Breast epithelium (tissue), 4 donors: ENCODE results near the gene SOX18. TPM values are rescaled to one million over a fixed set of nuclear protein-coding genes. Genes with fewer than 3 reads are reported as not detected.

Experiments
- DNase-seq, 2 donors: peaks; one replicate each; pipeline ENCODE4 v3.0.0-alpha.2; 2019; ENCODE audit warnings: low spot score in 2 of 2
- H3K27ac ChIP-seq, 2 donors: fragments of 200-600 bp; sonication (generic) in 1 of 2; one replicate each; pipeline ENCODE4 v1.5.1; 2016 to 2019; ENCODE audit warnings: mild to moderate bottlenecking in 1 of 2
- H3K27me3 ChIP-seq, 2 donors: fragments of 200-600 bp; sonication (generic) in 1 of 2; one replicate each; pipeline versions ENCODE4 v1.5.1 to v1.6.0; 2017 to 2019; ENCODE audit warnings: control low read depth in 1 of 2, mild to moderate bottlenecking in 1 of 2
- H3K36me3 ChIP-seq: fragments of 200-600 bp; one replicate; pipeline ENCODE4 v1.5.1; 2019
- H3K4me1 ChIP-seq, 2 donors: fragments of 200-600 bp; sonication (generic); one replicate each; pipeline ENCODE4 v1.5.1; 2016 to 2019; ENCODE audit warnings: control low read depth in 1 of 2
- H3K4me3 ChIP-seq, 3 donors: fragments of 200-600 bp; sonication (generic); 1 replicate in 2 of 3; 2 replicates in 1 of 3; pipeline ENCODE4 v1.5.1; 2016 to 2019; ENCODE audit warnings: mild to moderate bottlenecking in 3 of 3, moderate library complexity in 2 of 3
- H3K9me3 ChIP-seq, 2 donors: fragments of 200-600 bp; sonication (generic) in 1 of 2; one replicate each; pipeline ENCODE4 v1.5.1; 2016 to 2019; ENCODE audit warnings: control low read depth in 1 of 2
- POLR2A ChIP-seq: fragments of 450-650 bp; IDR thresholded peaks from one replicate; pipeline ENCODE4 v1.6.1; 2016; ENCODE audit warnings: antibody characterized with exemption, mild to moderate bottlenecking, moderate library complexity
- POLR2AphosphoS5 ChIP-seq, 3 donors: sonication (generic); formaldehyde crosslinking; IDR thresholded peaks; one replicate each; pipeline ENCODE4 v1.6.1; 2017; ENCODE audit warnings: antibody characterized with exemption in 3 of 3
- intact Hi-C: fragments of 100-400 bp; cut with DNase I; formaldehyde crosslinking; loops from one replicate; pipeline ENCODE4 v1.15.1; 2023; ENCODE audit warnings: low total_unique reads
- total RNA-seq, 3 donors: library from RNA; depleted of rRNA; stranded (reverse); fragments of >200 nt; gene quantifications; one replicate each; pipeline ENCODE4 v1.1.0, GENCODE V29; 2016
- TF ChIP-seq, protein P1 (sequence below), 3 donors: fragments of 450-650 bp; IDR thresholded peaks; one replicate each; pipeline ENCODE4 v1.5.1; 2016 to 2017; ENCODE audit warnings: antibody characterized with exemption in 3 of 3, mild to moderate bottlenecking in 3 of 3, moderate library complexity in 3 of 3

The SOX18 gene
- total RNA-seq, 3 donors from 2014 or later, result 1.8 to 8.8 (median 3.2) TPM

DNA sequence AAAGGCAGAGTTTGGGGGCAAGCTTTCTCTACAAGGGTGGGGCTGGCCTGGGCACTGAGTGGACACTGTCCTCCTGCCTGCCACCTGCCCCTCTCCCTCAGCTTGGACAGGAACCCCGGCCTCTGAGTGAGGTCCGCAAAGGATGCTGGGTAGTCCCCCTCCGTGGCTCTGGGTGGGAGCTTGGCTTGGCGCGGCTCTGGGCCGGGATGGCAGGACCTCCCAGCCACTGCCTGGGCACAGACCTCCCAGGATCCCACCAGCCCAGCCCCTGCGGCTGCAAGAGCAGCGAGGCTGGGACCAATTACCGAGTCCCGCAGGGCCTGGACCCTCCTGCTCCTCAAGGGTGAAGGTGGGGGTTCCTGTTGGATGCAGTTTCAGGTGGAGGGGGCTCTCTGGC lies 2.9 kb upstream of the SOX18 start:
- Histone ChIP-seq H3K27ac (peak overlapping the region; percentile 25 to 80), H3K27me3 (peaks cover 7 to 69% of the 10 kb centered on the region in 2 donors)
- TF ChIP-seq POLR2A (no peak), POLR2AphosphoS5 (IDR thresholded peaks at IDR 0.05) (no peak)
- TF ChIP-seq, protein P1, sequence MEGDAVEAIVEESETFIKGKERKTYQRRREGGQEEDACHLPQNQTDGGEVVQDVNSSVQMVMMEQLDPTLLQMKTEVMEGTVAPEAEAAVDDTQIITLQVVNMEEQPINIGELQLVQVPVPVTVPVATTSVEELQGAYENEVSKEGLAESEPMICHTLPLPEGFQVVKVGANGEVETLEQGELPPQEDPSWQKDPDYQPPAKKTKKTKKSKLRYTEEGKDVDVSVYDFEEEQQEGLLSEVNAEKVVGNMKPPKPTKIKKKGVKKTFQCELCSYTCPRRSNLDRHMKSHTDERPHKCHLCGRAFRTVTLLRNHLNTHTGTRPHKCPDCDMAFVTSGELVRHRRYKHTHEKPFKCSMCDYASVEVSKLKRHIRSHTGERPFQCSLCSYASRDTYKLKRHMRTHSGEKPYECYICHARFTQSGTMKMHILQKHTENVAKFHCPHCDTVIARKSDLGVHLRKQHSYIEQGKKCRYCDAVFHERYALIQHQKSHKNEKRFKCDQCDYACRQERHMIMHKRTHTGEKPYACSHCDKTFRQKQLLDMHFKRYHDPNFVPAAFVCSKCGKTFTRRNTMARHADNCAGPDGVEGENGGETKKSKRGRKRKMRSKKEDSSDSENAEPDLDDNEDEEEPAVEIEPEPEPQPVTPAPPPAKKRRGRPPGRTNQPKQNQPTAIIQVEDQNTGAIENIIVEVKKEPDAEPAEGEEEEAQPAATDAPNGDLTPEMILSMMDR (IDR thresholded peaks at IDR 0.05), result no peak

DNA sequence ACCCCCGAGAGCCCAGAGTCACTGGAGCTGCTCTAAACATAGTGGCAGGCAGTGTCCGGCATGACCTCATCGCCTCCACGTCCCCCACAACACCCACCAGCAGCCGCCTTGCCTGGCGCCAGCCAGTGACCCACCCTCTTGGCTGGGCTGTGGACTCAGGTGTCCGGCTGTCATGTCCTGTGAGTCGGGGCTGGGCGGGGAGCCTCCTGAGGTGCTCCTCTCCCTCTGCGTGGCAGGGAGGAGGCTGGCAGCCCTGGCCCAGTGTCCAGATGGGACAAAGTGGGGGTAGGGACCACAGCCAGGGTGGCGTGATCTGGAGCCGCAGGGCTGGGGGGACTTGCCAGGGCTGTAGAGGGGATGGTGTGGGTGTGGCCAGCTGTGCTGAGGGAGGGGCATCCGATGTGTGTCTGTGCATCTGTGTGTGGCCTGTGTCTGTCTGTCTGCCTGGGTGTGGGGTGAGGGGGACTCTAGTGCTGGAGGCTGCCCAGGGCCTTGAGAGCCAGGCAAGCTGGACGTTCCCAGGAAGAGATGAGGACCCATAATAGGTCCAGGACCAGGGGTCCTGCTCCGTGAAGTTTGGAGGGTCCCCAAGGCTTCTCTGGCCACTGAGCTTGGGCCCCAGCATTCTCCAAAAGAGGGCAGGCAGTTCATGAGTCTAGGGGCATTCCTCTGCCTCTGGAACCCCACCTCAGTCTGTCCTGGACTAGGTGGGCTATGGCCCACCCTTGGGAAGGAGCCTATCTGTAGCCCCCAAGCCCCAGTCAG lies 2.3 kb upstream of the SOX18 start:
- DNase-seq, result peak in 1 of 2 donors; percentile 40
- peak overlapping the region; percentile 52 to 80 for H3K27ac ChIP-seq
- peaks cover 7 to 74% of the 10 kb centered on the region in 2 donors for H3K27me3 ChIP-seq
- H3K36me3 ChIP-seq, result no peaks in the 10 kb centered on the region
- intact Hi-C loops, result no loop called here
- no peaks in the 10 kb centered on the region for H3K9me3 ChIP-seq
- TF ChIP-seq POLR2AphosphoS5 (IDR thresholded peaks at IDR 0.05) (peak in 1 of 3 donors; percentile 9), POLR2A (no peak)
- TF ChIP-seq, protein P1 (IDR thresholded peaks at IDR 0.05), result no peak
- H3K4me1 ChIP-seq, result peaks cover 0 to 4% of the 10 kb centered on the region in 2 donors
- H3K4me3 ChIP-seq, result no peak overlapping the region

More for the DNA sequence above, 2.9 kb upstream of the SOX18 start:
- intact Hi-C loops, result no loop called here
- no peak for DNase-seq
- no peak overlapping the region for H3K4me3 ChIP-seq
- no peaks in the 10 kb centered on the region for H3K9me3 ChIP-seq
- no peaks in the 10 kb centered on the region for H3K36me3 ChIP-seq
- H3K4me1 ChIP-seq, result peaks cover 0 to 4% of the 10 kb centered on the region in 2 donors

DNA sequence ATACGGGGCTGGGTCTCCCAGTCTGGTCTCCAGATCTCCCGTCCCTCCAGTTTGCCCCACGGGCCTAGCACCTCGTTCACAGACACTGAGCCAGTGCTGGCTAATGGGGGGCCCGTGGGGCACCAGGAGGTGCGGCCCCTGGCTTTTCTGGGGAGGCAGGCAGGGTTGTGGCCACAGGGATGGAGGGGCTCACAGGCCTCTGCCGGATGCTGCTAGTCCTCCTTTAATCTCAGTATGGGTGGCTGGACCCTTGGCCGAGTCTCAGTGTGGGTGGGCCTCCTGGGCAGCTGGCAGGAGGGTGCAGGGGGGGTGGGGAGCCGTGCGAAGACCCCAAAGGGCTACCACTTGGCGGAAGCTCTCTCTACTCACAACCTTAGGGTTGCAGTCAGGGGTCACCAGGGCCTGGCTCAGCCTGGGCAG lies 1.6 kb upstream of the SOX18 start:
- TF ChIP-seq POLR2AphosphoS5 (IDR thresholded peaks at IDR 0.05) (no peak), POLR2A (no peak)
- TF ChIP-seq, protein P1 (IDR thresholded peaks at IDR 0.05), result no peak
- peaks cover 3 to 72% of the 10 kb centered on the region in 2 donors for H3K27me3 ChIP-seq
- intact Hi-C loops, result no loop called here
- H3K36me3 ChIP-seq, result no peaks in the 10 kb centered on the region
- H3K4me1 ChIP-seq, result peaks cover 0 to 4% of the 10 kb centered on the region in 2 donors
- H3K9me3 ChIP-seq, result no peaks in the 10 kb centered on the region
- H3K4me3 ChIP-seq, result peak overlapping the region in 1 of 3 donors; percentile 64
- H3K27ac ChIP-seq, result peak overlapping the region; percentile 52 to 80
- no peak for DNase-seq

DNA sequence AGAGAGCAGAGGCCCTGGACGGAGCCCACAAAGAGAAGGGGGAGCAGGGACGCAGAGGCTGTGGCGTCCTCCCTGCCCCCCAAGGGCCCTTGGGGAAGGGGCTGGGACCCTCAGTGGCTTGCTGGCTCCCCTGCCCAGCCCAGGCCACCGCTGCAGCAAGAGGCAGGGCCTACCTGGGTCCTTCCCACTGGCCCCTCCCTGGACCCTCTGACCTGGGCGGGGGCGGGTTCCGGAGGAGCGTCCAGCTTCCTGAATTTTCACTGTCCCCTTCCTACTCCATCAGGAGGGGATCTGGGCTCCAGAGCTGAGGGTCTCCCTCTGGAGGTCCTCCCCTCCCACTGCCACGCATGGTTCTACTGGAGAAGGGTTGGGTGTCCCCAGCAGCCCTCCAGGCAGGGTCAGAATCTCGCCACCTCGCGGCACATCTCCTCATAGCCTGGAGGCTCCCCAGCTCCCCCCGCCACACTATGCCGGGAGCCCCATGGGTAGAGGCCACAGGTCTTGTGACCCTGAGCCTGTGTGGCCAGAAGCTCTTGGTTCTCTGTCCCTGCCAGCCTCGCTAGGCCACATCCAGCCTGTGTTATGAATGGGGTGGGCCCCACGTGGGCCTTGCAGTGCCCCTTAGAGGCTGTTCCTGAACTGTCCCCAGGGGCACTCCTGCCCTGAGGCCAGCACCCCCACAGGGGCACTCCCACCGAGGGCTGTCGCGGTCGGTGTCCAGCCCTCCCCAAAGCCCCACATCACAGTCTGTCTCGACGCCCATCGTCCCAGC lies 1.0 kb upstream of the SOX18 start:
- intact Hi-C loops, result no loop called here
- Histone ChIP-seq H3K9me3 (no peaks in the 10 kb centered on the region), H3K4me1 (peaks cover 0 to 4% of the 10 kb centered on the region in 2 donors), H3K27me3 (peaks cover 3 to 71% of the 10 kb centered on the region in 2 donors), H3K4me3 (peak overlapping the region; percentile 37 to 64 (median 41)), H3K27ac (peak overlapping the region; percentile 52 to 80), H3K36me3 (no peaks in the 10 kb centered on the region)
- no peak for DNase-seq
- no peak for TF ChIP-seq POLR2A
- no peak for TF ChIP-seq POLR2AphosphoS5 (IDR thresholded peaks at IDR 0.05)
- TF ChIP-seq, protein P1 (IDR thresholded peaks at IDR 0.05), result no peak
